ENCODE data around the gene DYNC2LI1.

GRCh38 chr2:43738257-43738656, 35.6 kb upstream of the DYNC2LI1 start:
- TF ChIP-seq CTCF (IDR thresholded peaks at IDR 0.05) (no peak), POLR2A (IDR thresholded peaks at IDR 0.05) (no peak), POLR2AphosphoS5 (IDR thresholded peaks at IDR 0.05; ENCODE audit: insufficient read depth in 1 of 2, low read depth in 1 of 2) (no peak)
